Stomach (tissue), 9 donors: ENCODE data around the gene PIGW. TPM values are rescaled to one million over a fixed set of nuclear protein-coding genes. Genes with fewer than 3 reads are reported as not detected.

Source experiments
- DNase-seq, 2 donors: peaks; one replicate each; pipeline versions ENCODE4 v3.0.0 to v3.0.0-alpha.2; 2013 to 2019
- H3K27ac ChIP-seq, 5 donors: fragments of 200-600 bp in 4 of 5; sonication (generic) in 4 of 5; one replicate each; pipeline ENCODE4 v1.5.1; 2013 to 2019; ENCODE audit warnings: mild to moderate bottlenecking in 1 of 5, moderate library complexity in 1 of 5
- H3K27me3 ChIP-seq, 3 donors: fragments of 200-600 bp; sonication (generic); one replicate each; pipeline ENCODE4 v1.5.1; 2017 to 2019; ENCODE audit warnings: mixed run types in 1 of 3
- H3K36me3 ChIP-seq, 4 donors: fragments of 200-600 bp; sonication (generic); 1 replicate in 3 of 4; 2 replicates in 1 of 4; pipeline ENCODE4 v1.5.1; 2016 to 2019
- H3K4me1 ChIP-seq, 4 donors: fragments of 200-600 bp; sonication (generic); one replicate each; pipeline ENCODE4 v1.5.1; 2016 to 2019
- H3K4me3 ChIP-seq, 4 donors: fragments of 200-600 bp; sonication (generic) in 3 of 4; one replicate each; pipeline ENCODE4 v1.5.1; 2016 to 2019; ENCODE audit warnings: mild to moderate bottlenecking in 1 of 4
- H3K9me3 ChIP-seq, 4 donors: fragments of 200-600 bp; sonication (generic); one replicate each; pipeline ENCODE4 v1.5.1; 2016 to 2019
- EP300 ChIP-seq: sonication (generic); formaldehyde crosslinking; IDR thresholded peaks from one replicate; pipeline ENCODE4 v1.6.1; 2017; ENCODE audit warnings: antibody characterized with exemption
- POLR2A ChIP-seq, 4 donors: fragments of 450-650 bp; IDR thresholded peaks; one replicate each; pipeline ENCODE4 v1.6.1; 2016; ENCODE audit warnings: antibody characterized with exemption in 4 of 4, control low read depth in 2 of 4, mild to moderate bottlenecking in 1 of 4, moderate library complexity in 1 of 4
- POLR2AphosphoS5 ChIP-seq, 3 donors: sonication (generic); formaldehyde crosslinking; IDR thresholded peaks; one replicate each; pipeline ENCODE4 v1.6.1; 2016; ENCODE audit warnings: antibody characterized with exemption in 3 of 3
- WGBS, 5 donors: extraction: QIAGEN DNeasy Blood & Tissue Kit in 3 of 5; methylation state at CpG; one replicate each; pipeline versions ENCODE4 v1.1.5 to v1.1.7; 2013 to 2018; 5-methylcytosine and 5-hydroxymethylcytosine counted together
- intact Hi-C: fragments of 100-400 bp; cut with DNase I; formaldehyde crosslinking; loops from one replicate; pipeline ENCODE4 v1.15.1; 2023; ENCODE audit warnings: low total_unique reads
- polyA plus RNA-seq, 3 donors: library from polyadenylated mRNA; stranded (reverse); fragments of 200-250 nt; gene quantifications; one replicate each; pipeline ENCODE4 v1.2.3, GENCODE V29; 2013
- total RNA-seq, 5 donors: library from RNA; depleted of rRNA; stranded (reverse); fragments of >200 nt; gene quantifications; one replicate each; pipeline versions ENCODE4 v1.1.0 to v1.2.3, GENCODE V29; 2014 to 2016
- TF ChIP-seq, protein P1 (sequence below), 7 experiments: fragments of 450-650 bp in 4 of 7; fragments of 200-600 bp in 3 of 7; sonication (generic) in 3 of 7; IDR thresholded peaks; one replicate each; pipeline ENCODE4 v1.5.1; 2016 to 2019; ENCODE audit warnings: antibody characterized with exemption in 7 of 7, control low read depth in 2 of 7, mild to moderate bottlenecking in 1 of 7
- donor health status: healthy with polysubstance abuse.
- donor health status: Bipolar disorder and iron deficiency.
- donor health status: healthy.

The PIGW gene
- total and polyA plus RNA-seq, 8 donors, result 0.45 to 12.7 (median 4.3) TPM; not detected in 1

DNA sequence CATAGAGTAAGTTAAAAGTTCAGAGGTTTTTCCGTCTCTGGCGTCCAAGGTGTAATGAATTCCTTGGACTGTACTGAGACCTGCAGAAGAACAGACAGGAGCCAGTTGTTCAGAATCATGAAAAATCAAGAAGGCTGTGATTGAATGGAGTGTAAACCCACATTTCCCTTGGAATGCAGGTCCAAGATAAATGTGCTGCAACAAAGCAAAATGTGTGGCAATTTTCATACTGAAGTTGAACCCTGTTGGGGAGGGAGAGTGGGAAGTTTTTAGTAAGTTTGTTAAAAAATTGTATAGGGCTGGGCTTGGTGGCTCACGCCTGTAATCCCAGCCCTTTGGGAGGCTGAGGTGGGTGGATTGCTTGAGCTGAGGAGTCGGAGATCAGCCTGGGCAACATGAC lies 31.3 kb downstream of the PIGW start:
- peaks cover 58 to 99% (median 97%) of the 10 kb centered on the region in 4 donors for H3K36me3 ChIP-seq
- 93 to 97% (median 96%) methylated on average over 4 of the region's 4 CpGs for whole genome bisulfite sequencing, 5 donors
- no peak overlapping the region for H3K27ac ChIP-seq

DNA sequence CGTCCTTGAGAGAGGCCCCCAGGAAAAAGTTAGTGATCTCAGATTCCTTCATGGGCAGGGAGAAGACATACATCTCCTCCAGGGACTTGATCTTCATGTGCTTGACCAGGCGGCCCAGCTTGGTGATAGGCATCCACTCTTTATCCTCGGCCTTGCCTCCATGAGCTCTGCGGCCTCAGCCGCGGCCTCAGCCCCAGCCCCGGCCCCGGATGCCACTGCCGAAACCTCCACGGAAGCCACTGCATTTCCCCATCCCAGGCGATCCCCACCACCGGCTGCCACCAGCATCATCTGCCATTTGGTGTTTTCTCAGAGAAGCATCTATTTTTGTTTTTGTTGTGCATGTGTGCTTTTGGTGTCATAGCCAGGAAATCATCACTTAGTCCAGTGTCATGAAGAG lies 40.2 kb downstream of the PIGW start:
- no peak overlapping the region for H3K27ac ChIP-seq
- H3K36me3 ChIP-seq, result peaks cover 42 to 90% (median 86%) of the 10 kb centered on the region in 4 donors
- no peaks in the 10 kb centered on the region for H3K27me3 ChIP-seq
- WGBS, 5 donors, result 94 to 99% (median 95%) methylated on average over 12 of the region's 12 CpGs
- H3K4me1 ChIP-seq, result peaks cover 0 to 17% (median 6%) of the 10 kb centered on the region in 4 donors
- no peaks in the 10 kb centered on the region for H3K9me3 ChIP-seq
- no peak for DNase-seq
- intact Hi-C loops, result no loop called here
- TF ChIP-seq, protein P1, sequence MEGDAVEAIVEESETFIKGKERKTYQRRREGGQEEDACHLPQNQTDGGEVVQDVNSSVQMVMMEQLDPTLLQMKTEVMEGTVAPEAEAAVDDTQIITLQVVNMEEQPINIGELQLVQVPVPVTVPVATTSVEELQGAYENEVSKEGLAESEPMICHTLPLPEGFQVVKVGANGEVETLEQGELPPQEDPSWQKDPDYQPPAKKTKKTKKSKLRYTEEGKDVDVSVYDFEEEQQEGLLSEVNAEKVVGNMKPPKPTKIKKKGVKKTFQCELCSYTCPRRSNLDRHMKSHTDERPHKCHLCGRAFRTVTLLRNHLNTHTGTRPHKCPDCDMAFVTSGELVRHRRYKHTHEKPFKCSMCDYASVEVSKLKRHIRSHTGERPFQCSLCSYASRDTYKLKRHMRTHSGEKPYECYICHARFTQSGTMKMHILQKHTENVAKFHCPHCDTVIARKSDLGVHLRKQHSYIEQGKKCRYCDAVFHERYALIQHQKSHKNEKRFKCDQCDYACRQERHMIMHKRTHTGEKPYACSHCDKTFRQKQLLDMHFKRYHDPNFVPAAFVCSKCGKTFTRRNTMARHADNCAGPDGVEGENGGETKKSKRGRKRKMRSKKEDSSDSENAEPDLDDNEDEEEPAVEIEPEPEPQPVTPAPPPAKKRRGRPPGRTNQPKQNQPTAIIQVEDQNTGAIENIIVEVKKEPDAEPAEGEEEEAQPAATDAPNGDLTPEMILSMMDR (IDR thresholded peaks at IDR 0.05), result no peak
- no peak for TF ChIP-seq POLR2AphosphoS5 (IDR thresholded peaks at IDR 0.05)
- TF ChIP-seq EP300, result no peak
- TF ChIP-seq POLR2A (IDR thresholded peaks at IDR 0.05), result no peak
- H3K4me3 ChIP-seq, result no peak overlapping the region

More for the DNA sequence above, 31.3 kb downstream of the PIGW start:
- no peak for DNase-seq
- H3K4me1 ChIP-seq, result peaks cover 0 to 2% (median 0%) of the 10 kb centered on the region in 4 donors
- H3K9me3 ChIP-seq, result no peaks in the 10 kb centered on the region
- TF ChIP-seq EP300 (no peak), POLR2A (IDR thresholded peaks at IDR 0.05) (no peak)
- TF ChIP-seq, protein P1 (IDR thresholded peaks at IDR 0.05), result no peak
- H3K4me3 ChIP-seq, result no peak overlapping the region
- intact Hi-C loops, result no loop called here
- H3K27me3 ChIP-seq, result no peaks in the 10 kb centered on the region

GRCh38 chr17:36576793-36577192 lies 42.0 kb downstream of the PIGW start:
- Histone ChIP-seq H3K27ac (no peak overlapping the region), H3K36me3 (peaks cover 47 to 90% (median 86%) of the 10 kb centered on the region in 4 donors), H3K27me3 (no peaks in the 10 kb centered on the region), H3K9me3 (no peaks in the 10 kb centered on the region), H3K4me1 (peaks cover 0 to 13% (median 6%) of the 10 kb centered on the region in 4 donors), H3K4me3 (no peak overlapping the region)
- no peak for DNase-seq
- intact Hi-C loops, result no loop called here
- TF ChIP-seq POLR2A (IDR thresholded peaks at IDR 0.05) (no peak), POLR2AphosphoS5 (IDR thresholded peaks at IDR 0.05) (no peak), EP300 (no peak)
- TF ChIP-seq, protein P1 (IDR thresholded peaks at IDR 0.05), result no peak
- WGBS, 5 donors, result 45 to 67% (median 54%) methylated on average over 2 of the region's 2 CpGs

- H3K27me3 ChIP-seq, result no peaks in the 10 kb centered on the region
- intact Hi-C loops, result no loop called here
- TF ChIP-seq POLR2A (IDR thresholded peaks at IDR 0.05), result no peak
- no peak for TF ChIP-seq POLR2AphosphoS5 (IDR thresholded peaks at IDR 0.05)
- no peak for TF ChIP-seq EP300
- TF ChIP-seq, protein P1 (IDR thresholded peaks at IDR 0.05), result no peak
- WGBS, 5 donors, result 86 to 95% (median 92%) methylated on average over 2 of the region's 2 CpGs
- H3K4me1 ChIP-seq, result peaks cover 0 to 13% (median 6%) of the 10 kb centered on the region in 4 donors
- no peak for DNase-seq
- no peak overlapping the region for H3K27ac ChIP-seq
- H3K9me3 ChIP-seq, result no peaks in the 10 kb centered on the region
- H3K4me3 ChIP-seq, result no peak overlapping the region
- peaks cover 58 to 90% (median 86%) of the 10 kb centered on the region in 4 donors for H3K36me3 ChIP-seq
Measured at GRCh38 chr17:36578671-36579070, 43.9 kb downstream of the PIGW start.
